SKM-1 treated with dmso at 0.1 percent for 144 hours (cell line): ENCODE data around the gene APLNR.
"Not testable (repeated sequence)": the region's sequence is repeated elsewhere in the genome, so short reads cannot be mapped to it uniquely, and the experiment has no call there.

ENCODE experiments used
- DNase-seq: peaks from one replicate; lab custom pipeline; 2025; ENCODE audit not compliant: unreplicated experiment; lab: John Stamatoyannopoulos, UW

APLNR gene

GRCh38 chr11:57237204-57237681 lies at the start of gene APLNR:
APLNR (minus strand) TSS chr11:57237250; CDS start chr11:57237004, 246 bp downstream.
- DNase-seq = no peak

GRCh38 chr11:57283231-57283990 lies 46.4 kb upstream of the APLNR start:
- no peak for DNase-seq

- not testable (repeated sequence) for DNase-seq
These were observed 44.5 kb upstream of the APLNR start for GRCh38 chr11:57281546-57281945.

GRCh38 chr11:57279116-57279515 lies 42.1 kb upstream of the APLNR start:
- DNase-seq = no peak

- DNase-seq = no peak
These were observed 41.7 kb upstream of the APLNR start for GRCh38 chr11:57278721-57279095.

- DNase-seq = peak; percentile 44
These were observed 41.0 kb upstream of the APLNR start for GRCh38 chr11:57277845-57278720.

- peak; percentile 69 for DNase-seq
These were observed 40.1 kb upstream of the APLNR start for GRCh38 chr11:57276971-57277675.

- DNase-seq = no peak
These were observed 39.3 kb upstream of the APLNR start for GRCh38 chr11:57276169-57276970.

GRCh38 chr11:57275582-57275981 lies 38.5 kb upstream of the APLNR start:
- no peak for DNase-seq

GRCh38 chr11:57274904-57275498 lies 38.0 kb upstream of the APLNR start:
- DNase-seq = no peak

GRCh38 chr11:57273448-57274058 lies 36.5 kb upstream of the APLNR start:
- DNase-seq = no peak

GRCh38 chr11:57269571-57270021 lies 32.5 kb upstream of the APLNR start:
- DNase-seq = no peak

GRCh38 chr11:57266157-57266556 lies 29.1 kb upstream of the APLNR start:
- no peak for DNase-seq

GRCh38 chr11:57263351-57263750 lies 26.3 kb upstream of the APLNR start:
- DNase-seq = no peak

GRCh38 chr11:57262157-57262556 lies 25.1 kb upstream of the APLNR start:
- no peak for DNase-seq

- no peak for DNase-seq
These were observed 24.1 kb upstream of the APLNR start for GRCh38 chr11:57260937-57261783.

GRCh38 chr11:57256119-57256518 lies 19.1 kb upstream of the APLNR start:
- DNase-seq = no peak

- no peak for DNase-seq
These were observed 18.6 kb upstream of the APLNR start for GRCh38 chr11:57255618-57256017.

- DNase-seq = no peak
These were observed 17.6 kb upstream of the APLNR start for GRCh38 chr11:57254631-57255030.
